ENCODE results near the gene RNFT2.

Gene RNFT2

DNA sequence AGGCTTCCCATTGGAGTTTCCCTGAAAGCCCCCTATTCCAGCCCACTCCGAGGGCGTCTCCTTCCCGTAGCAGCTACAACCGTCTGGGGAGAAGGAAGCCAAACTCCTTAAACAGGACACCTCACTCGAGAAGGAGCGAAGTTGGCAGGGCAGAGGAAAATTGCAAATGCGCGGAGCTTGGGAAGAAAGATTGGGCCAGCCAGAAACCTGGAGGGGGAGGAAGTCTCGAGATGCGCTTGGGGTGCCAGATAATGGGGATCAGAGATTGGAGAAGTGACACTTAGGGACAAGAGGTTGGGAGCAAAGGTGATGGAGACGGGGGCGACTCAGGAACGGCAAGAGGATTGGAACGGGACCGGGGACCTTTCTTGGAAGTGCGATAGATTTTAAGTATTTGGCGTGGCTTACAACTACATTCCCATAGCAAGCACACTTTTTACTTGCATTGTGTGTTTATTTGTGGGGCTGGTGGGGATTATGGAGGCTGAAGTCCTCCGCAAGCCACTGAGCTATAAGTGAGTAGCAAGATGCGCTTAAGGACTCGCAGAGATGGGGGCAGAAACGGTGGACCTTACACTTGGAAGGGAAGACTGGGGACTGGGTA lies 142.2 kb downstream of the RNFT2 start:
- DNase-seq = no peak

DNA sequence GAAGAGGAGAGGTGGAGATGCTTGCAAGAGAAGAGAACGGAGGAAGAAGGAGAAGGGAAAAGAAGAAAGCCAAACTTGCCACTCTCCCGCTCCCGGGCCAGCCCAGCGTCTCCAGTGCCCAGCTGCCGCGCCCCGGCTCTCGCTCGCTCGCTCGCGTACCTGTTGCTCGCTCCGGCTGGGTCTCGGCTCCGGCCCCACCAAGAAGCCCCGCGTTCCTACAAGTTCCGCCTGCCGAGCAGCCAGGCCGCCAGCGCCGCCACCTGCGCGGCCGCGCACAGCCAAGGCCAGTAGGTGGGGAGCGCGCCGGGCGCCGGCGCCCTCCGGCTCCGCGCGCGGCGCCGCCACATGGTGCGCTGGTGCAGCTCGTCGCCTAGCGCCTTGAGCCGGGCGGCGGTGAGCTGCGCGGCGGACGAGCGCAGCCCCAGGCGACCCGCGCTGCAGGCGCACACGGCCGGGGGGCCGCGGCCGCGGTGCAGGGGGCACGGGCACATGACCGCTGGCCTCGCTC lies 142.8 kb downstream of the RNFT2 start:
- peak; percentile 6 for DNase-seq

DNA sequence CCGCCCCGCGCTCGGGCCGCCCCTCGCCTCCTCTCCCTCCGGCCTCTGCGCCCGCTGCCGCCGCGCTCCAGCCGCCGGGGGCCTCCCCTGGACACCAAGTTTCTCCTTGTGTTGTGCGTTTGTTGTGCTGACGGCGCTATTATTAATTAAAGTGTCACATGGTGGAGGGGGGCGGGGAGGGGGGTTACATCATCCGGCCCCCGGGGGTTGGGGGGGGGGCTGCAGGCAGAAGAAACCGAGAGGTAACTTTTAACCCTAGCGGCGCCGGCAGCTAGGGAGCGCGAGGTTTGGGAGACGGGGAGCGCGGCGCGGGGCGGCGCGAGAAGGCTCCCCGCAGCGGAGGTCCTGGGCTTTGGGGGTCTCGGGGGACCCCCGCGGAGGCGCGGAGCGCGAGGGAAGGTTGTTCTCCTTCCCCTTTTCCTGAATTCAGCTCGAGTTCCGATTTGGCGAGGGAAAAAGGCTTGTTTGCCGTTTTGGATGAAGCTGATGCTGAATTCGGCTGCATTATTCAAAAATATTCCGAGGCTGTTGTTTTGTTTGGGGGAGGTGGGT lies 143.3 kb downstream of the RNFT2 start, which contains the start of gene HRK:
HRK (minus strand) TSS at position 117 of the 552 bp plus-strand sequence. CDS start 134 bp downstream, outside the sequence.
- DNase-seq = no peak

DNA sequence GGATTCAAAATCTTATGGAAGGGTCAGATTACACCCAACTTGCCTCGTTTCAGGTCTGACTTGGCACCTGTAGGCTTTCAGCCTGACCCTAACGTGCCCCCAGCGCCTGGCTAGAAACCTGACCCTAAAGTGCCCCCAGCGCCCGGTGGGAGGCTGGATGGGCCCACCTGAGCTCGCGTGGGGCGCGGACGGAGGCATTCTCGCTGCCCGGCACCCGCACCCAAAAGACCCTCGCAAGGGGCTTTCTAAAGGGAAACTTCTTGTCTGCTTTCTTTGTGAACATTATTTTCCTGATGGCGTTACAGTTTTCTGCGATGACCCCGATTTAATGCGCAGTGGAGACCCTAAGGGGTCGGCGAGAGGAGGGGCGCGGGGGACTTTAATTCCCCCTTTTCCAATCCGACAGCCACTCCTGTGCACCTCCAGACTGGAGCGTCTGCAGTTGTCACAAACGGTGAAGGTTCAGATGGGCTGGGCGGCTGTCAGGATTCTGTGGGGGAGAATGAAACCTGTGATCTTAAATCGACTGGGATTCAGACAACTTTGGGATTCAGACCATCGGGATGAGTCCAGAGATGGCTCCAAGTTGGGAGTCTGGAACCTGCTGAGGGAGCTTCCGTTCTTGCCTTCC lies 143.9 kb downstream of the RNFT2 start:
- no peak for DNase-seq

DNA sequence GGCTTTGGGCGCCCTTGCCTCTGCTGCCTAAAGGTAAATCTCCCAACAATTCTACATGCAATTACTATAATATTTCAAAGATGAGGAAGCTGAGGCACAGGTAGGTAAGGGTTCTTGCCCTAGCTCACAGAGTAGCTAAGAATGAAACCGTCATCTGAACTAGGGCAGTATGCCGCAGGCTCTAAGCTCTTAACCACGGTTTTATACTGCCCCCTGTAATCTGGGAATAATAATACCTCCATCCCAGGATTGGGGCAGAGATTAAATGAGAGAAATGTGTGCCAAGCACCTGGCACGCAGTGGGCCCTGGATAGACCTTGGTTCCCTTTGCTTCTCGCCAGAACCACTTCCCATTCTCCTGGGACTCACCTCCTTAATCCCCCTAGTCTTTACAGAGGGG lies 144.6 kb downstream of the RNFT2 start:
- DNase-seq = no peak

DNA sequence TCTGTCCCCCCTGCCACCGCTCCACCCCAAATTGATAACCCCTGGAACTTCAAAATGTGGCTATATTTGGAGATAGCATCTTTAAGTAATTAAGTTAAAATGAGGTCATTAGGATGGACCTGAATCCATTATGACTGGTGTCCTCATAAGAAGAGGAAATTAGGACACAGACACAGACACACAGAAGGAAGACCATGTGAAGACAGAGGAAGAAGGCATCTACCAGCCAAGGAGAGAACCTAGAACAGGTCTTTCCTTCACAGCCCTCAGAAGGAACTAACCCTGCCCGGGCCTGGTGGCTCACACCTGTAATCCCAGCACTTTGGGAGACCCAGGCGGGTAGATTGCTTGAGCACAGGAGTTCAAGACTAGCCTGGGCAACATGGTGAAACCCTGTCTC lies 146.8 kb downstream of the RNFT2 start:
- no peak for DNase-seq

DNA sequence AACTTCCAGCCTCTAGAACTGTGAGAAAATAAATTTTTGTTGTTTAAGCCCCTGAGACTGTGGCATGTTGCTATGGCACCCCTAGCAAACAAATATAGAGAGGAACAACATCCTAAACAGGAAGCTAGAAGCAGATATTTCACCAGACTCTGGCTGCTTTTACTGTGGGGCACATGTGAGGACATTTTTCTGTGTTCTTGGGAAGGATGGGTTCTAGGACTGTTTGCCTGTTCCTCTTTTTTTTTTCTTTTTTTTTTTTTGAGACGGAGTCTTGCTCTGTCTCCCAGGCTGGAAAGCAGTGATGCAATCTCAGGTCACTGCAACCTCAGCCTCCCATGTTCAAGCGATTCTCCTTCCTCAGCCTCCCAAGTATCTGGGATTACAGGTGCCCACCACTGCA lies 147.4 kb downstream of the RNFT2 start:
- DNase-seq = no peak

DNA sequence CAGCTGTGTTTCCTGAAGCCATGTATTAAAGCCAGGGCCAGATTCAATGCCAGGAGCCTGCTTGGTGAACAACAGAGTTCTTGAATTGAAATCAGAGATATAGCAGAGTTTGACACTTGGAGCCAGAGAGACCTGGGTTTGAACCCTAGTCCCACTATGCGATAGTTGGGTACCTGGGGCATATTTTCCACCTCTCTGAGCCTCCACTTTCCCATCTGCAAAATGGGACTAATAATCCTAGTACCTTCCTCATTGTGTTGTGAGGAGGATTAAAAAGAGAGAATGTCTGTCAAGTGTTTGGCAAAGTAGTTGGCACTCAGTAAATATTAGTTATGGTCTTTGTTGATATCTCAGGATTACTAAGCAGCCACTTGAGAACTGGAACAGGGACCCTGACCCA lies 149.1 kb downstream of the RNFT2 start:
- no peak for DNase-seq

DNA sequence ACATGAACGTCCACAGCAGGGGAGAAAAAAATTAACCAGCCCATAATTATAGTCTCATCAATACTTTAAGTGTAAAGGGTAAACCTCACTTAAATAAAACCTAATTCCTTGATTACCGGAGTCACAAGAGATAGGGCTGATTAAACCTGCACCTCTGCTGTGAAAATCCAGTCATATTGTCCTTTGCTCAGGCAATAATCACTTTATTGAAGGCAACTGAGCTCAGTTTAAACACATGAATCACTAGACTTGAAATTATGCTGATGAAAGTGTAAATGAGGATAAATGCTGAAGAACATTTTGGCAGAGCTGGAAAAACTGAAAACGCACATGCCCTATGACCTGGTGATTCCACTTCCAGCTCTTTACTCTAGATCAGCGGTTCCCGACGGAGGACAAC lies 149.8 kb downstream of the RNFT2 start:
- no peak for DNase-seq

DNA sequence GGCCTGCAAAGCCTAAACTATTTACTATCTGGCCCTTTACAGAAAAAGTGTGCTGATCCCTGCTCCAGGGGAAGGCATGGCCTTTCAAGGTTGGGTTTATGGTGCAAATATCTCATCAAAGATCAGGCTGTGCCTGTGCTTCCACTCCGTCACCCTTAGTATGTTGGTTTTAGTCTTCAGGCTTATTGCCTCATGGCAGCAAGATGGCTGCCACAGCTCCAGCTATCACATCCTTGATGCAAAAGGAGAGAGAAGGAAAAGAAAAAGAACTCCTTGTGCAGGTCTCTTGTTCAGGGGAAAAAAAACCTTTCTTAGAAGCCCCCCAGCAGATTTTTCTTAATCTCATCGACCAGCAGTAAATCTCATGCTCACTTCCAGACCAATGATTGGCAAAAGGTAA lies 152.2 kb downstream of the RNFT2 start:
- DNase-seq = no peak

DNA sequence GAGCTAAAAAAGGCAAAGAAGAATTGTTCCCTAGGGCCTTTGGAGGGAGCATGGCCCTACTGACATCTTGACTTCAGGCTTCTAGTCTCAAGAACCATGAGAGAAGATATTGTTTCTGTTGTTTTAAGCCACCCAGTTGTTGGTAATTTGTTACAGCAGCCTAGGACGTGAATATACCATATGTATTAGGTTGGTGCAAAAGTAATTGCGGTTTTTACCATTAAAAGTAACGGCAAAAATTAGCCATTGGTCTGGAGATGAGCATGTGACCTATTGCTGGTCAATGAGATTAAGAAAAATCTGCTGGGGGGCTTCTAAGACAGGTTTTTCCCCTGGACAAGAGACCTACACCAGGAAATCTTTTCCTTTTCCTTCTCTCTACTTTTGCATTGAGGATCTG lies 152.9 kb downstream of the RNFT2 start:
- DNase-seq = no peak

DNA sequence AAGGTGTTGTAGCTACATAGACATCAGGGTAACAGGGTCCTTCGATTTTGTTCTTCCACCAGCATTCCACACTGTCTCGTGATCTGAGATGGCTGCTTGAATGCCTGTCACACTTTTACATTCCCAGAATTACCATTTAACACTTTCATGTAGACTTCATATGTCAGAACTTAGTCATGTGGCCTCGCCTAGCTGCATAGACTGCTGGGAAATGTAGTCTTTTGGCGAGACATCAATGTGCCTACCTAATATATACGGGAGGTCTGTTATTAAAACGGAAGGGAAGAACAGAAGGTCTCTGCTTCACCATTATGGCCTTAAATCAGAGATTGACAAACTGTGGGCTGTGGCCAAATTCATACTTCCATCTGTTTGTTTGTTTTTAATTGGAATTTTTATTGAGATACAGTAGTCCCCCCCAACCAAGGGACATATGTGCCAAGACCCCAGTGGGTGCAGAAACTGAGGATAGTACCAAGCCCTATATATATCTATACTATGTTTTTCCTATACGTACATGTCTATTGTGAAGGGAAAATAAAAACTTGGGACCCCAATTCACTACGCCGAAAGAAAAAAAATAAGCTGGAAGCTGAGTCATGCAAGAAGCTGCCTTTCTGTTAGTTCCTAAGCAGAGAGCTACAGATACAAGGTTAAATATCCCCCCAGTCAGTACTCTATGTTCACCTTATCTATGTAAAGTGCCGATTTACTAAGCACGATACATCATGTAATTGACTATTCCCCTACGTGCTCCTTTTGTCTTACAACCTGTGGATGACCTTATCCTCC lies 154.4 kb downstream of the RNFT2 start:
- DNase-seq = no peak

DNA sequence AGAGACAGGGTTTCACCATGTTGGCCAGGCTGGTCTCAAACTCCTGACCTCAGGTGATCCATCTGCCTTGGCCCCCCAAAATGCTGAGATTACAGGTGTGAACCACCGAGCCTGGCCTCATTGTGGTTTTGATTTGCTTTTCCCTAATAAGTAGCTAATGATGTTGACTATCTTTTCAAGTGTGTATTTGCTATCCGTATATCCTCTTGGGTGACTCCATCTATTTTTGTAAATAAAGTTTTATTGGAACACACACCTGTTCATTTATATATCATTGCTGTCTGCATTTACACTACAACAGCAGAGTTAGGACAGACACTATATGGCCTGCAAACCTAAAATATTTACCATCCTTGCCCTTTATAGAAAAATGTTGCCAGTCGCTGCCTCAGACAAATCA lies 156.8 kb downstream of the RNFT2 start:
- DNase-seq = no peak

DNA sequence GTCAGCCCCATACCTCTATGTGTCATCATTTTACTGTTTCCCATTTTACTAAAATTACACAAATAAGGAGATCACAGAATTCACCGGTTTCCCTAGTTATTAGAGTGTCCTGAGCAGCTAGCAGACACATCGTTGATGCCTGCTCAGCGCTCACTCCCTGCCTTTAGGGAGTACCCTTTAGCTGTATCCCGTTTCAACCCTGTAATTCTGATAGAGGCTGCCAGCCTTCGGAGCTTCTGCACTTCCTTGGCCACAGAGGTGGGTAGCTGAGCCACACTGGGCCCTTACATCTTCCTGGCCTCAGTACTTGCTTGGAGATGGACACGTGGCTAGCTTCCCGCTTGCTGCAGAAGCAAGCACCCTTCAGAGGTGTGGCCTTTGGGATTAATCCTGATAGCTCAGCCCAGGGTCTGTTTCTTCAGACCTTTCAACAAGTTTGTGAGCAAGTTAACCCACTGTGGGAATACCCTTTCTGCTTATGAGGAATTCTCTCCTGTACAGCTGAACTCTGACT lies 158.4 kb downstream of the RNFT2 start:
- no peak for DNase-seq

DNA sequence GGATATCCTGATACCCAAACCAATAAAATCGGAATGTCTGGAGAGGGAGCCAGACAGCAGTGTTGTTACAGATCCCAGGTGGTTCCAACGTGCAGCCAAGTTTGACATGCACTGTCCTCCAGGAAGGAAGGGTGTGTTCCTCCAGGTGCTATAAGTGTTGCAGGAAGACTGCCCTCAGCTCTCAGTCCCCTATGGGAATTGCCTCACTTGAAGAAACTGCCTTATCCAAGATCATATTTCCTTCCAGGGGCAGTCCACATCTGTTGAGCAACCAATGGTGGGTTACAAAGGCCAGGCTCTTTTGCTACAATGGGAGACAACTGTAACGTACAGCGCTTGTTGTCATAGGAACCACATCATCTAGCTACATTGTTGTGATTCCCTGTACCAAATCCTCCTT lies 159.4 kb downstream of the RNFT2 start:
- DNase-seq = no peak

DNA sequence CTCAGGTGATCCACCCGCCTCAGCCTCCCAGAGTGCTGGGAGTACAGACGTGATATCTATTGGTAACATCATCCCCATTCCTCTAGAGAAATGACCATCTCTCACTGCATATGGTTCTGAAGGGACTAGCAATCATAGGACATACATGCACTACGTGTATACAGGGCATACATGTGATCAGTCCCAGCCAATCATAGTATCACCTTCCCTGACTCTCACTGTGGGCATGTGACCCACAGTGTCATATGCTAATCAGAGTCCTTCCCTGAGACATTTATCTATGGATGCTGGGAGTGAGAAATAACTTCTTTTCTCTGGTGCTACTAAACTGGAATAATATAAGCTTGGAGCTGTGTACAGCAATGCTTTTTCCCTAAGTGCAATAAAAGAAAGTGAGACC lies 160.6 kb downstream of the RNFT2 start:
- DNase-seq = no peak

DNA sequence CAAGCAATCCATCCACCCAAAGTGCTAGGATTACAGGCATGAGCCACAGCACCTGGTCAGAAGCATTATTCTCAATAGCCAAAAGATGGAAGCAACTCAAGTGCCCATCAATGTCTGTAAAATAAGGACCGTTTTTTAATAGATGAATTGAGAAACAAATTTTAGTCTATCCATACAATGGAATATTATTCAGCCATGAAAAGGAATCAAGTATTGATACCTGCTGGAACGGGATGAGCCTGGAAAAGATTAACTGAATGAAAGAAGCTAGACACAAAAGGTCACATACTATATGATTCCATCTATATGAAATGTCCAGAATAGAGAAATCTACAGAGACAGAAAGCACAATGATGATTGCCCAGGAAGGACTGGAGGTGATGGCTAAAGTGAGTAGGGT lies 163.5 kb downstream of the RNFT2 start:
- DNase-seq = no peak

Data from CD4-positive, alpha-beta T cell treated with Interleukin-12 subunit alpha and Interleukin-12 subunit beta, for 1 hour (primary cell).